NCI-H2029 treated with DMSO at 0.1 percent for 48 hours (cell line): Measurements from ENCODE around the gene MTA3.
"Not testable (repeated sequence)": the region's sequence is repeated elsewhere in the genome, so short reads cannot be mapped to it uniquely, and the experiment has no call there.

ENCODE experiments used
- DNase-seq: peaks from one replicate; lab custom pipeline; 2025; lab: John Stamatoyannopoulos, UW

Gene MTA3

GRCh38 chr2:42567806-42568400, 529 bp upstream of the MTA3 start:
- DNase-seq, result no peak

- peak; percentile 7 for DNase-seq
Observed at GRCh38 chr2:42569116-42569711, 782 bp downstream of the MTA3 start.

- DNase-seq, result no peak
Observed at GRCh38 chr2:42569883-42570282, 1.5 kb downstream of the MTA3 start.

GRCh38 chr2:42572297-42573081, 4.1 kb downstream of the MTA3 start:
- DNase-seq, result no peak

- no peak for DNase-seq
Observed at GRCh38 chr2:42573256-42573655, 4.8 kb downstream of the MTA3 start.

GRCh38 chr2:42575458-42576064, 7.1 kb downstream of the MTA3 start:
- DNase-seq, result no peak

GRCh38 chr2:42578621-42579020, 10.2 kb downstream of the MTA3 start:
- DNase-seq, result no peak

- no peak for DNase-seq
Observed at GRCh38 chr2:42581257-42581656, 12.8 kb downstream of the MTA3 start.

GRCh38 chr2:42584628-42585027, 16.2 kb downstream of the MTA3 start:
- not testable (repeated sequence) for DNase-seq

GRCh38 chr2:42585779-42586178, 17.3 kb downstream of the MTA3 start:
- no peak for DNase-seq

- no peak for DNase-seq
Observed at GRCh38 chr2:42587526-42588117, 19.2 kb downstream of the MTA3 start.

- no peak for DNase-seq
Observed at GRCh38 chr2:42588121-42588520, 19.7 kb downstream of the MTA3 start.

GRCh38 chr2:42590176-42590575, 21.7 kb downstream of the MTA3 start:
- no peak for DNase-seq

GRCh38 chr2:42593282-42593681, 24.9 kb downstream of the MTA3 start:
- DNase-seq, result no peak

- no peak for DNase-seq
Observed at GRCh38 chr2:42598656-42599055, 30.2 kb downstream of the MTA3 start.

GRCh38 chr2:42601076-42601475, 32.6 kb downstream of the MTA3 start:
- DNase-seq, result no peak

- DNase-seq, result peak; percentile 79
Observed at GRCh38 chr2:42602218-42602875, 33.9 kb downstream of the MTA3 start.

GRCh38 chr2:42602876-42603219, 34.4 kb downstream of the MTA3 start:
- DNase-seq, result no peak

- not testable (repeated sequence) for DNase-seq
Observed at GRCh38 chr2:42604341-42604867, 36.0 kb downstream of the MTA3 start.

GRCh38 chr2:42606166-42606565, 37.7 kb downstream of the MTA3 start:
- DNase-seq, result not testable (repeated sequence)

GRCh38 chr2:42607101-42607637, 38.7 kb downstream of the MTA3 start:
- no peak for DNase-seq
